ENCODE results near the gene CHD5.
A peak's percentile ranks its signal among the peaks of the same experiment; 100 is the strongest.

CHD5 gene

DNA sequence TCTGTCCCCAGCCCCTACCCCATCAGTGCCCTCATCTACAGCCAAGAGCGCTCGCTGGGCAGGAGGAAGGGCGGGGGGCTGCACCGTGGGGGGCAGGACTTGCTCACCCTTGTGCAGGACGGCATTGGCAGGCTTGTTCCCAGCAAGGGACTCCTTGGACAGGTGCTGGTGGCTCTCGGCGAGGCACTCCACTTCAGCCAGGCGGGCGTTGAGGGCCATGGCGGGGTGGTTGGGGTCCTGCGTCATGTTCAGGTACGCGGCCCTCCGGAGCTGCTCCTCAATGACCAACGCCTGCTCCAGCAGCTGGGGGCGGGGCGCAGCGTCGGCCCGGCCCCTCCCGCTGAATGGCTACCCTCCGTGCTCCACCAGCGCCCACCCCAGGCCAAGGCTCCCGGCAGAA lies 70.4 kb downstream of the CHD5 start:
- DNase-seq: no peak

DNA sequence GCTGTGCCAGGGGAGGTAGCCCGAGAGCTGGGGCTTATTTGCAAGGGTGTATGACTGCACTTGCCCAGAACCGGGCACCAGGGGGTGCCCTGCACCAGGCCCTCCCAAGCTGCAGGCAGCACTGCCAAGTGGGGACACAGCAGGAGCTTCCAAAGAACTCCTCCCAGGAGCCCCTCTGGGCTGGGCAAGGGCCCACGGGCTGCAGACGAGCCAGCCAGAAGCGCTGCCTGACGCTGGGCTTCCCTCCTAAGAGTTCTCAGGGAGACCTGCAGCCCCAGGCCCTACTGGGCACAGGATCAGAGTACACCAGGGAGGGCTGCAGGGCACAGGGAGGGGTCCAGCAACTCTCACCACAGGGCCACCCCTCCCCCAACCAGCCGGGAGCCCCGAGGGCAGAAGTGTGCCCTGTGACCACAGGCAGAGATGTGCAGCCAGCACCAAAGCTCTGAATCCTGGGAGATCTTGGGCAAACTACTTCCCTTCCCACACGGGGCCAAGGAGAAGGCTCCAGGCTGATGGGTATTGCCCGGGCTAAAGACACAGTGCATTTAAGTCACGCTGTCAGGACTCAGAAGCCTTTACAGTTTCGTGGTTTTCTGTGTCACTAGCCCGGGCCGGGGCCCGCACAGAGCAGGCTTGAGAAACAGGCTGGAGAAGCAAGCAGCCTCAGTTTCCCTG lies 71.0 kb downstream of the CHD5 start:
- peak; percentile 83 for DNase-seq

DNA sequence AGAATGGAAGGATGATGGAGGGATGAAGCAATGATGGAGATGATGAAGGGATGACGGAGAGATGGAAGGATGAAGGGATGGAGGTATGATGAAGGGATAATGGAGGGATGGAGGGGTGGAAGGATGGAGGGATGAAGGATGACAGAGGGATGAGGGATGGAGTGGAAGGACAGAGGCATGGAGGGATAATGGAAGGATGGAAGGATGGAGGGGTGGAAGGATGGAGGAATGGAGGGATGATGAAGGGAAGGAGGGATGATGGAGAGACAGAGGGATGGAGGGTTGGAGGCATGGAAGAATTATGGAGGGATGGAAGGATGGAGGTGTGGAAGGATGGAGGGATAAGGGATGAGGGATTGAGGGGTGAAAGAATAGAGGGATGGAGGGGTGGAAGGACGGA lies 71.6 kb downstream of the CHD5 start:
- DNase-seq: no peak

GRCh38 chr1:6107409-6108356 lies 72.4 kb downstream of the CHD5 start:
- DNase-seq: no peak

GRCh38 chr1:6106977-6107376 lies 73.1 kb downstream of the CHD5 start:
- DNase-seq: no peak

DNA sequence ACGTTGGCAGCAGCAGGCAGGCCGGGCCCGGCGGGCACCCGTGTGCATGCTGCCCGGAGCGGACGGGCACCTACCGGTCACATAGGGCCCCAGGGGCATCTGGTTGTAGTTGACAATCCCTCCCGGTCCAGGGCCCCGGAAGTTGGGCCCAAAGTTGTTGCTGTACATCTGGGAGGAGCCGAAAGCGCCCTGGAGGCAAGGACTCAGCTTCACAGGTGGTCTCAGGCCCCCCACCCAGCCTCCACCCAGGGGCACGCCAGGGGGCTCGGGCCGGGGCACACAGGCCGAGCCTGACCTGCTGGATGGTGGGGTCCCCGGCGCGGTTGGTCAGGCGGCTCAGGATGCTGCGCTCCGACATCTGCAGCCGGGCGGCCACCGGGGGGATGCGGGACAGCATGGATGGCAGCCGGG lies 73.8 kb downstream of the CHD5 start:
- DNase-seq: no peak

DNA sequence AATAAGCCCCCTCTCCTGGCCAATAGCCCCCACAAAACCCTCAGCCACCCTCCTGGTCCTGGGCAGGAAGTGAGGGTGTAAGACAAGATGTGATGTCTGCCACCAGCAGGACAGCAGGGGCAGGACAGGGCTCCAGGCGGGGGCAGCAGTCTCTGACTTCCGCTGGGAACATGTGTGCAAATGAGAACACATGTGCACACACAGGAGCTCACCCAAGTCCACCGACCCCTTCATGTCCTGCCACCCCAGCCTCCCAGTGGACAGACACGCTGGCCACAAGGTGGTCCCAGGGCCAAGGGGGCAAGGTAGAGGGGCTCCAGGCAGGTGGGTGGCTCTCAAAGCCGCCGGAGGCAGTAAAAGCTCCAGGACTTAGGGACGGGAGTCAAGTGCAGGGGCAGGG lies 74.4 kb downstream of the CHD5 start:
- peak; percentile 22 for DNase-seq

GRCh38 chr1:6105218-6105679 lies 74.9 kb downstream of the CHD5 start:
- no peak for DNase-seq

DNA sequence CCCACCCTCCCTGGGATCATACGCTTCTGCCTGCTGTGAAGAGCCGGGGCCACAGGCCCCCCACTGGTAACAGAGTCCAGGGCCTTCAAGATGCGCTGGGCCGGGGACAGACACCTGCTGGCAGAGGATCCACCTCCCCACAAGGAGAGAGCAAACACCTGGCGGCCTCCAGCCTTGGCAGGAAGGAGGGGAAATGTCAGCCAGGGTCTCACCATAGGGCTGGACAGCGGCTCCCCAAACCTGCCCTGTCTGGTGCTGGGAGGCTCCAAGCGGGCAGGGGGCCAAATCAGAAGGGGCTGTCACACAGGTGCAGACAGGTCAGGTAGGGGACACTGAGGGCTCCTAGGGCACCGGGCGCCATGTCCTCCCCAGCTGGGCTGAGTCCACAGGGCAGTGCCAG lies 75.5 kb downstream of the CHD5 start:
- no peak for DNase-seq

DNA sequence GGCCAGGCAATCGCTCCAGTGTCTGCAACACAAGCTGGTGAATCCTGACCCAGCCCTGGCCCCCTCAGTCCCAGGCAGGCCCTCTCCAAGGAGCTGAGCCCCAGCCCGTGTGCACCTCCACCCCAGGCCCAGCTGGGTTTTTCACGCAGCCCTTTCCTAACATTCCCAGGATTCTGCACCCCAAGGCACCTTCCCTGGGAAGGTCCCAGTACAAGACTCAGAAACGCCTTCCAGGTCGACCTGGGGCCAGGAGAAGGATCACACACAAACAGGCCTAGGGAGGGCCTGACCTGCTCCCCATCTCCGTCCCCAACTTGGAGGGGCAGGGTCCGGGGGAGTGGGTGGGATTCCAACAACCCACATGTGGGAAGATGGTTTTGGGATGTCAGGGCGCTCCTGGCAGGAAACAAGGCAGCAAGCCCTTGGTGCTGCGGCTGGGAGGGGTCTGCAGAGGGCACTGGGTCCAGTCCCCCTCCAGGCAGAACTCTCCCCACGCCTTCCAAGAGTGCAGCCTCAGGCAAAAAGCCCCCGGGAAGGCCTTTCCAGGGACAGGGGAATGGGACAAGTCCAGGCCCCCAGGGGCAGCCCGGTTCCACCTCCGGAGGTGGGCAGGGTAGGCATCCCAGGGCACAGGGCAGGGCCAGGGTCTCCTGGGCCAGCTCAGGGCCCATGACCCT lies 76.1 kb downstream of the CHD5 start:
- DNase-seq: no peak

DNA sequence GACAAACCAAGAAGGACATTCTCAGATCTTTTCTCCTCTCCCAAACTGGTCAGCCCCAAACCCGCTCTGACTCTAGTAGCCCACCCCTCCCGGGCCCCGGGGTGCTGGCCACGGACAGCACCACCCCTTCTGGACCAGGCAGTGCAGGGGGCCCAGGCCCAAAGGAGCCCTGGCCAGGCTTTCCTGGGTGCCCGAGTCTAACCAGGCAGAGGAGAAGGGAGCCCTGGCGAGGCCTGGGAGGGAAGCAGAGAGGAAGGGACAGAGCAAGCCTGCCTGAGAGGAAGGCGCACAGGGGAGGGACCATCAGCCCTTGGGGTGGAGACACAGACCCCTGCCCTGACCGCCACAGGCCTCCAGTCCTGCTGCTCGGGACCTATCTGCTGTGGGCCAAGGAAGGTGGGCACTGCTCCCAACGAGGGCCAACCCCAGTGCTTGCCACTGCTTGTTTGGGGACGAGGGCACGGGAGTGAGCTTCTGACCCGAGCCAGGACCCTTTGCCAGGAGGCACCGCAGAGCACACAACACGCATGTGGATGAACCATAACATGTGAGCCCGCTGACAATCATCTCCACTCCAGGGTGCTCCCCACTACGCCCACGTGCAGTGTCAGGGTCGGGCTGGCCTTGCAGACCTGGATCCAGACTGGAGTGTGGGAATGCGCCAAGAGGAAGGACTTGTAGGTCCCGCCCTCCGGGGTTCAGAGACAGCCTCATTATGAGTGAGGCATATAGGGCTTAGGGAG lies 76.8 kb downstream of the CHD5 start:
- DNase-seq: no peak

DNA sequence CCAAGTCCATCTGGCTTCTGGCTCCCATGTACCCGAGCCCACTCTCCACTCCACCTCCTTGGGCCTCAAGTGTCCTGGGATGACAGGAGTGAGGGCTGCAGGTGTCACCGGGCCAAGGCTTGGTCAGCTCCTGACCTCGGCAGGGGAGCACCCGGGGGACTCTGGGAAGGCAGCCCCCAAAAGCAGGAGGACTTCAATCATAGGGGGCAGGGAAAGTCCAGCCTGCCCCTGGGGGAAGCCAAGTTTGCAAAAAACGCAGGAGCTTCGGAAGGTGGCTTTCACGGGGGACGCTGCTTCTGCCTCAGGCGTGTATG lies 77.6 kb downstream of the CHD5 start:
- DNase-seq: no peak

GRCh38 chr1:6101826-6102531 lies 78.1 kb downstream of the CHD5 start:
- DNase-seq: no peak

DNA sequence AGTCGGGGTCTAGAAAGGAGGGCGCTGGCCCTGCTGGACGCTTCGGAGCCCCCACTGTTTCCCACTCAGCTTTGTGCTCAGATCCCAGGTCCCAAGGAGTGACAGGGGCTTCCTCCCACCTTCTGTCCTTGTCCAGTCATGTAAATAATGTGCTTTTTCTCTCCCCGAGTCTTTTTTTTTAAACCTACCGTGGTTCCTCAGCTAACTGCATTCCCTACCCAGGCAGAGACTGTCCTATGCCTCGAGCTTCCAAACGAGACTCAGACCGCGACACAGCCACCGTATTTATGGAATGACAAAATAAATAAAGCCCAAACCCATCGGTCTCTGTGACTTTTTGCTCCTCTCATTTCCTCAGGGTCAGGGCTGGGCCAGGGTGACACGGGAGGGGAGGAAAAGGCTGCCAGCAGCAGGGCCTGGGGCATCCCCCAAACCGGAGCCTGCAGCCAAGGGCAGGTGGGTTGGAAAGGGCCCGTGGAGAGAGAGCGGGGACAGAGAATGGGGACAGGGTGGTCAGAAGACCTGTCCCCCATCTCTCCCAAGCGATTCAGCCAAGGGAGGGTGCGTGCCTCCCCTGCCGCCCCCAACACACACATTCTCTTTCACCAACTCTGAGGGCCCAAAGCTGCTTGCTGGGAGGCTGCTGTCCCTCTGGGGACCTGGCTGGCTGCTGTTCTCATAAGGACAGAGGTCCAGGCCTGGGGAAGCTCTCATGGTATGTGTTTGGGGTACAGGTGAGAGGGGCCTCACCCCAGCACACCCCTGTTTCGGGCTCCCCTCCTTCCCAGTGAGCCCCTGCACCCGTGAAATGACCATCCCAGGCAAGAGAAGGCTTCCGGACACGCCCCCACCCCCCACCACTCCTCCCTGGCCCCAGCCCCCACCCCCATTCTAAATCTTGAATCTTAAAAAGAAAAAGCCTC lies 79.0 kb downstream of the CHD5 start:
- peak; percentile 20 for DNase-seq

DNA sequence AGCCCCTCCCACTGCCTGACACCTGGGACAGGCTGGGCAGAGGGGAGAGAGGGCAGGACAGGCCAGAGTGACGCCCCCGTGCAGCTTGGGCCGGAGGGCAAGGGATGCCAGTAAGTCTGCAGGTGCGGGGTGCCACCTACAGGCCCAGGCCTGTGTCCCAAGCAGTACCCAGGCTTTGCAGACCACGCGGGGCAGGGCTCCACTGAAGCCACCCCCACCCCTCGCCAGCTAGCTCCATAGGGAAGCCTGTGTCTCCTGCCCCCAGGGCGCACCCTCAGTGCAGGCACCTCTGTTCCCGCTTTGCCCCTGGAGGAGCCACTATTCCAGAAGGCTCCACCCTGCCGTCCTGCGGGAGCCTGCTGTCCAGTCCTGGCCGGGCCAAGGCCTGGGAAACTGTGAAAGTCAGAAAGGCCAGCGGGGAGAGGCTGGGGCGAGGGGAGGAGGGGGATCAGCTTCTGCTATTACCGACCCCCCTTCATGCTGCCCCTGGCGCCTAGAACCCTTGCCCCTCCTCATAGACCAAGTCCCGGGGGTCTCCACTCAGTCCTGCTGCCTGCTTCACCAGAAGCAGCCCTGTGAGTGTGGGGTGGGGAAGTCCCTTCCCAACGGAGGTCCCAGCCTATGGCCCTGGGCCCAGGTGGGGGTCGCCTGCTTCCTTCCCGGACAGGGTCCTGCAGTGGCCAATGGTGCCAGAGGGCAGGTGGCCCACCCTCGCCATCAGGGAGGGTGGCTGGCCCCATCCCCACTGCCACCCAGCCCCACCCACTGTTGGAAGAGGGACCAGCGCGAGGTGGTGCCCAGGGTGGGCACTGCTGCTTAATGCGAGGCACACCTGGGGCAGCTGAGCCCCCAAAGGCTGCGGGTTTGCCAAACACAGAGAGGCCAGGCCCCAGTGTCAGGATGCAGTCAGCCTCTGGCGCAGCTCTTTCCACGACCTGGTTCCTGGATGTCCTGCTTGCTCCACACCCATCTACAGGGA lies 80.0 kb downstream of the CHD5 start:
- peak; percentile 38 for DNase-seq

DNA sequence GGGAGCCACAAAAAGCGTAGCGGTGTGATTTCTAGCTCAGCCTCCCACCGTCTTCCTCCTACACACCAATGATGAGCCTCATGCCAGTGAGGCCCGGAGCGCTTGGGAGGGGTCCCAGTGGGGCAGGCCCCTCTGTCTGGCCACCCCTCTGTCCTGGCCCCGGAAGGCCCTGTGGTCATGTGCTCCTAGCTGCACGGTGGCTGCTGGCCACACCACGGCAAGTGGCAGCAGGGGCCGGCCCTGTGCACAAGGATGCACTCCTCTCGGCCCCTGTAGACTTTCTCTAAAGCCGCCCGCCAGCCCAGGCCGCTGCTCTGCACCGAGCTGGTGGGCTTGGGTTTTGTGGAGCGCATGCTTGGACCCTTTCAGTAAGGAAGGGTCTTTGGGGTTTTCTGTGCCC lies 80.8 kb downstream of the CHD5 start:
- no peak for DNase-seq

DNA sequence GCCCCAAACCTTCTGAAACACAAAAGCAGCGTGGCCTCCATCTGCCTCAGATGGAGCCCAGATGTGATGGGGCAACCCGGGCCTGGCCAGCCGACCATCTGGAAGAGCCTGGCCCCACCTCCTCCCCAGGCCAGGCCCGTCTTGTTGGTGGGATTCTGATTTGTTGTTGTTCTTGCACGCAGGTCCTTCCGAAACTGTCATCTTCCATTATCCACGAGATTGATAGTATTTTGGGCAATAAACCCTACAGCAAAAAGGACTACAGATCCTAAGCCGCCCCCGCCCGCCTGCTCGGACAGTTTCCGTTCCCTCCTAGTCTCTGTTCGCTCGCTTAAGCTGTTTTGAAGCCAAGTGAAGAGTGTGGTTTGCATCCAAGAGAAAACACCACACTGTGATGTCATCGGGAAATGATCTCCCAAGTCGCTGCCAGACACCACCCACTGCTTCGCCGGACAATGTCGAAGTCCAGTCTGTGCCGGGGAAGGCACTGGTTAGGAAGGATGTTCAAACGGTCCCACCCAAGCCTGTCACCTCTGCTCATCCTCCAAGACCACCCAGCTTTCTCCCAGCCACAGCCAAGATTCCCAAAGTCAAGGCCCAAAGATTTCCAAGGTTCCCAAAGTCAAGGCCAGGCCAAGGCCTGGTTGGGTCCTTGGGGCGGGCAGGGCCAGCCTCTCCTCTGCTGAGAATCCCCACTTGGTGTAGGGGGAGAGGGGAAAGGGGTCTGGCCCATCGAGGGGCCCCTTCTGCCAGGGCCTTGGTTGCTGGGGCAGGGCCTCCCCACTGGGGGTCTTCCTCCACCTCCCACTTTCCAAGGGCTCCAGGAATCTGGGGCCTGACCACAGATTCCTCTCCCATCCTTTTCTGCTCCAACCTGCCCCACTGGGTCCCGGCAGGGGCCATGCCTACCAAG lies 81.6 kb downstream of the CHD5 start:
- no peak for DNase-seq

DNA sequence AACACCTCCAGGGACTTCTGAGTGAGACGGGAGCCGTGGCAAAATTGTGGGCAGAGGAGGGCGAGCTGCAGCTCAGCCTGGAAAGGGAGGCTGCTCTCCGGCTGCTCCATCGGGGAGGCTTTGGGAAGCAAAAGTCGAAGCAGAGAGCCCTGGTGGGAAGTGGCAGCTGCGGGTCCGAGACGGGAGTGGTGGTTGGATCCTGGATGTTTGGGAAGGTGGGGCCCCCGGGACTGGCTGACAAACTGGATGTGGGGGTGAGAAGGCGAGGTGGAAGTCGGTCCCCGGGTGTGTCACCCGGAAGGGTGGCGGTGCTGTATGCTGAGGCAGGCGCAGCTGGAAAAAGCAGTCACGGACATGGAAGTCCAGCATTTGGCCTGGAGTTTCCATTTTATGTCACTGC lies 82.3 kb downstream of the CHD5 start:
- DNase-seq: no peak

DNA sequence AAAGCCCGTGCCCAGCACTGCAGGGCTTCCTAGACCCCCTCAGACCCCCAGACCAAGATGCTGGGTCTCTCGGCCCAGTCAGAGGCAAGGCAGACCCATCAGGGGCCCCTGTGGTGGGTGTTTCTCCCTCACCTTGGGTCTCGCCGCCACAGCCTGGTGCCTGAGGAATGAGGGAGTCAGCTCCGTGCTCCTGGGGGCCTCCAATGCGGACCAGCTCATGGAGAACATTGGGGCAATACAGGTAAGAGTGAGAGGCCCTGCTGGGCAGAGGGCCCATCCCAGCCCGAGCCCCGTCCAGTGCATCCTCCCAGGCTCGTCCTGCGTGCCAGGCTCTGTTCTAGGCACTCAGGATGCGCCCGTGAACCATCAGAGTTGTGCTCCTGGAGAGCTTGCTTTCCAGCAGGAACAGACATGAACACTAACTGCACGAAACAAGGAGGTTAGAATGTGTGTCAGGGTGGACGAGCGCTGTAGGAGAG lies 83.0 kb downstream of the CHD5 start:
- no peak for DNase-seq
